HepG2 (cell line): Measurements from ENCODE around the gene MSANTD2. TPM values are rescaled to one million over a fixed set of nuclear protein-coding genes. Genes with fewer than 3 reads are reported as not detected.

Experiments used
- ATAC-seq: fragments of 200-7000 bp; cut with Tn5 transposase; 3 replicates; pipeline ENCODE4 v1.9.1; 2020; ENCODE audit warnings: mild to moderate bottlenecking, moderate library complexity
- BruUV-seq: library from RNA; stranded (reverse); fragments of 400-500 nt; replicated peaks from 2 replicates; lab custom pipeline; 2021; lab: Mats Ljungman, UMichigan
- CTCF ChIA-PET: fragments of 300-600 bp; formaldehyde crosslinking; extraction: SDS; loops from one replicate; lab custom pipeline; 2021; ENCODE audit warnings: low total read pairs, inconsistent platforms, low intra/inter-chr PET ratio; lab: Yijun Ruan, JAX
- POLR2A ChIA-PET: fragments of 350-600 bp; sonication (Branson Sonifier 250); formaldehyde crosslinking; loops from one replicate; lab custom pipeline; 2020; ENCODE audit warnings: antibody characterized with exemption, inconsistent platforms; lab: Yijun Ruan, JAX
- DNase-seq: peaks from one replicate; pipeline ENCODE4 v3.0.0-alpha.2; 2015; ENCODE audit warnings: low spot score
- FAIRE-seq: peaks from 3 replicates; lab custom pipeline; 2011; peaks lifted over from hg19 to GRCh38; lab: Jason Lieb, UNC
- H2AFZ ChIP-seq: one replicate; pipeline ENCODE4 v1.6.1; 2011; ENCODE audit warnings: low read length, inconsistent platforms
- H3K27ac ChIP-seq: fragments of 300-600 bp; 3 replicates; pipeline ENCODE4 v1.8.0; 2011; ENCODE audit warnings: mixed run types, mild to moderate bottlenecking, mixed read lengths, low read length, inconsistent platforms; ENCODE audit not compliant: insufficient read depth; ENCODE audit errors: extremely low read length
- H3K27me3 ChIP-seq, 2 experiments: fragments of 200-600 bp in 1 of 2; 2 replicates in 1 of 2; 3 replicates in 1 of 2; pipeline versions ENCODE4 v1.6.0 to v1.8.0; 2011; ENCODE audit warnings: low read length in 2 of 2, mild to moderate bottlenecking in 2 of 2, moderate library complexity in 2 of 2, inconsistent platforms in 1 of 2; ENCODE audit not compliant: insufficient read depth in 2 of 2, control insufficient read depth in 1 of 2
- H3K36me3 ChIP-seq, 2 experiments: fragments of 200-600 bp in 1 of 2; replicated peaks in 1 of 2; 2 replicates in 1 of 2; 3 replicates in 1 of 2; pipeline versions ENCODE4 v1.5.1 to v1.8.0; 2011; ENCODE audit warnings: low read length in 2 of 2, inconsistent platforms in 1 of 2; ENCODE audit not compliant: insufficient read depth in 2 of 2, control insufficient read depth in 1 of 2
- H3K4me1 ChIP-seq: 2 replicates; pipeline ENCODE4 v1.5.1; 2012; ENCODE audit warnings: low read length, inconsistent platforms; ENCODE audit not compliant: insufficient read depth
- H3K4me2 ChIP-seq: 2 replicates; pipeline ENCODE4 v1.6.0; 2011; ENCODE audit warnings: low read depth, low read length, inconsistent platforms
- H3K4me3 ChIP-seq, 3 experiments: fragments of 200-600 bp in 1 of 3; sonication (generic), shearing (Covaris generic) in 1 of 3; replicated peaks in 1 of 3; 2 replicates each; pipeline ENCODE4 v1.5.1; 2011 to 2016; ENCODE audit warnings: low read length in 3 of 3, inconsistent platforms in 2 of 3, low read depth in 2 of 3, mild to moderate bottlenecking in 2 of 3, control low read depth in 1 of 3, mixed read lengths in 1 of 3; ENCODE audit not compliant: insufficient read depth in 1 of 3
- H3K79me2 ChIP-seq: one replicate; pipeline ENCODE4 v1.6.1; 2011; ENCODE audit warnings: low read length, inconsistent platforms; ENCODE audit not compliant: insufficient read depth
- H3K9ac ChIP-seq: 2 replicates; pipeline ENCODE4 v1.6.0; 2011; ENCODE audit warnings: mild to moderate bottlenecking, low read depth, low read length, inconsistent platforms; ENCODE audit not compliant: insufficient read depth
- H3K9me3 ChIP-seq: 2 replicates; pipeline ENCODE4 v1.5.1; 2012; ENCODE audit warnings: mild to moderate bottlenecking, low read length
- H4K20me1 ChIP-seq: 2 replicates; pipeline ENCODE4 v1.6.0; 2011; ENCODE audit warnings: inconsistent platforms, mild to moderate bottlenecking, low read length, moderate library complexity; ENCODE audit not compliant: insufficient read depth
- BCL6 ChIP-seq: IDR thresholded peaks from 2 replicates; pipeline ENCODE4 v1.6.1; 2016; ENCODE audit warnings: missing genetic modification reagents, missing compliant biosample characterization
- ESRRA ChIP-seq: sonication (generic); formaldehyde crosslinking; IDR thresholded peaks from 2 replicates; pipeline ENCODE4 v1.5.1; 2020; ENCODE audit warnings: mild to moderate bottlenecking, low read depth, missing genetic modification reagents
- FOXK1 ChIP-seq: sonication (generic); formaldehyde crosslinking; IDR thresholded peaks from 2 replicates; pipeline ENCODE4 v1.4.0; 2020; ENCODE audit warnings: low read depth, missing genetic modification reagents, borderline replicate concordance
- FOXO1 ChIP-seq: sonication (generic); formaldehyde crosslinking; IDR thresholded peaks from 2 replicates; pipeline ENCODE4 v1.4.0; 2020; ENCODE audit warnings: missing genetic modification reagents
- FOXP1 ChIP-seq, 2 experiments: fragments of 450-650 bp in 1 of 2; IDR thresholded peaks; 2 replicates each; pipeline ENCODE4 v1.6.1; 2017 to 2018; ENCODE audit warnings: antibody characterized with exemption in 1 of 2
- HDAC2 ChIP-seq: sonication (generic); formaldehyde crosslinking; IDR thresholded peaks from 2 replicates; pipeline ENCODE4 v1.4.0; 2020; ENCODE audit warnings: missing genetic modification reagents
- HMGA1 ChIP-seq: sonication (generic); formaldehyde crosslinking; conservative IDR thresholded peaks from 2 replicates; pipeline ENCODE4 v1.4.0; 2020; ENCODE audit warnings: missing genetic modification reagents
- MYNN ChIP-seq: sonication (generic); formaldehyde crosslinking; IDR thresholded peaks from 2 replicates; pipeline ENCODE4 v1.4.0; 2020; ENCODE audit warnings: mild to moderate bottlenecking, low read depth, missing genetic modification reagents
- NCOA5 ChIP-seq: sonication (generic); formaldehyde crosslinking; IDR thresholded peaks from 2 replicates; pipeline ENCODE4 v1.4.0; 2020; ENCODE audit warnings: missing genetic modification reagents
- ZBTB20 ChIP-seq: sonication (generic); formaldehyde crosslinking; IDR thresholded peaks from 2 replicates; pipeline ENCODE4 v1.8.1; 2023; ENCODE audit warnings: missing genetic modification reagents, low read depth, mild to moderate bottlenecking, borderline replicate concordance
- ZNF17 ChIP-seq: sonication (generic); formaldehyde crosslinking; IDR thresholded peaks from 2 replicates; pipeline ENCODE4 v1.5.0; 2020; ENCODE audit warnings: mild to moderate bottlenecking, missing genetic modification reagents
- ZNF292 ChIP-seq: sonication (generic); formaldehyde crosslinking; IDR thresholded peaks from 2 replicates; pipeline ENCODE4 v1.8.1; 2022; ENCODE audit warnings: mild to moderate bottlenecking, low read depth, missing genetic modification reagents, borderline replicate concordance
- ZNF468 ChIP-seq: sonication (generic); formaldehyde crosslinking; IDR thresholded peaks from 2 replicates; pipeline ENCODE4 v1.8.0; 2022; ENCODE audit warnings: mild to moderate bottlenecking, moderate library complexity, missing genetic modification reagents
- ZNF841 ChIP-seq: sonication (generic); formaldehyde crosslinking; IDR thresholded peaks from 2 replicates; pipeline ENCODE4 v1.8.1; 2023; ENCODE audit warnings: missing genetic modification reagents, borderline replicate concordance
- ZSCAN22 ChIP-seq: sonication (generic); formaldehyde crosslinking; IDR thresholded peaks from 2 replicates; pipeline ENCODE4 v1.4.0; 2020; ENCODE audit warnings: mild to moderate bottlenecking, missing genetic modification reagents
- WGBS: methylation state at CpG from one replicate; pipeline ENCODE4 v1.1.6; 2017; ENCODE audit warnings: low lambda C conversion rate; 5-methylcytosine and 5-hydroxymethylcytosine counted together
- in situ Hi-C: cut with HindIII; loops from 2 replicates; pipeline ENCODE4 v1.10.0; 2017; ENCODE audit warnings: low pct_unique_long_range_greater_than_20kb; ENCODE audit not compliant: extremely low pct_ligation_motif_present
- intact Hi-C: fragments of 100-400 bp; cut with micrococcal nuclease; formaldehyde crosslinking; loops from one replicate; pipeline ENCODE4 v1.10.0; 2022; ENCODE audit not compliant: unreplicated experiment
- polyA plus RNA-seq, 8 experiments: library from polyadenylated mRNA; depleted of rRNA in 3 of 8; stranded (reverse) in 7 of 8; unstranded in 1 of 8; fragments of >200 nt; fragmentation: Illumina TruSeq in 4 of 8; extraction: Trizol in 4 of 8; gene quantifications; 2 replicates each; pipeline versions ENCODE4 v1.2.1 to v1.2.3, GENCODE V29; 2011 to 2016; ENCODE audit warnings: low read depth in 4 of 8, missing spikeins in 1 of 8, mixed read lengths in 1 of 8; ENCODE audit not compliant: insufficient read depth in 1 of 8
- total RNA-seq, 5 experiments: library from RNA; depleted of rRNA; stranded (reverse); fragments of >200 nt; fragmentation: Illumina TruSeq; extraction: Trizol; gene quantifications; 2 replicates each; pipeline ENCODE4 v1.2.3, GENCODE V29; 2016; ENCODE audit warnings: low read depth in 1 of 5
- TF ChIP-seq, protein P1 (sequence below): sonication (generic); formaldehyde crosslinking; IDR thresholded peaks from 2 replicates; pipeline ENCODE4 v1.8.0; 2022; ENCODE audit warnings: mild to moderate bottlenecking, missing genetic modification reagents, moderate library complexity
- TF ChIP-seq, protein P2 (sequence below): sonication (generic); formaldehyde crosslinking; IDR thresholded peaks from 2 replicates; pipeline ENCODE4 v1.5.1; 2020; ENCODE audit warnings: missing genetic modification reagents, mild to moderate bottlenecking, borderline replicate concordance
- TF ChIP-seq, protein P3 (sequence below): sonication (generic); formaldehyde crosslinking; IDR thresholded peaks from 2 replicates; pipeline ENCODE4 v1.8.1; 2023; ENCODE audit warnings: mild to moderate bottlenecking, missing genetic modification reagents

The MSANTD2 gene
- total and polyA plus RNA-seq, 2 of the 13 experiments (the other 11 are each of a cell fraction or from before 2014, with no cell fraction given): 8.7 to 10.1 TPM

DNA sequence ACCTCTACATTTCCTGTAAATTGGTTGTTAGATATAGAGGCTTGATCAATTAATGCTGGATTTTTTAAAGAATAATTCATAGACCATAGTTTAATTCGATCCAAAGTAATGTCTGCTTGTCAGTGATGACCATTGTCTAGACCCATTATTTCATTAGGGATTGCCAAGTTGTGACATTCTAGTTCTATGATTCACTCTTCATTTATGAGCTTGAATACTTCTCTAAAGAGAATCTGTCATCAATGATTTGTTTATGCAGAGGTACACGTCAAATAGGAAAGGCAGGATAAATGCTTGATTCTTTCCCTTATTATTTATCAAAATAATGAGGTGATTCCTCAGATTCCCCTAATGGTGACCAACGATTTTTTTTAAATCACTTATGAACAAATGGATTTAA, 41.0 kb upstream of the MSANTD2 start:
- in situ Hi-C loops: no loop called here
- no peak overlapping the region for H3K4me3 ChIP-seq
- no peak overlapping the region for H3K9ac ChIP-seq
- H3K27ac ChIP-seq: no peak overlapping the region
- 0% methylated on average over 3 of the region's 3 CpGs for WGBS
- intact Hi-C loops: no loop called here
- no peaks in the 10 kb centered on the region for H4K20me1 ChIP-seq
- H3K79me2 ChIP-seq: no peaks in the 10 kb centered on the region
- H2AFZ ChIP-seq: no peak overlapping the region
- CTCF ChIA-PET: no interaction called here
- H3K4me2 ChIP-seq: no peak overlapping the region
- no peak for DNase-seq
- no peaks in the 10 kb centered on the region for H3K9me3 ChIP-seq
- FAIRE-seq: no peak
- H3K36me3 ChIP-seq: no peaks in the 10 kb centered on the region
- peaks cover 34% of the 10 kb centered on the region for H3K4me1 ChIP-seq
- H3K27me3 ChIP-seq: peaks cover 19 to 84% of the 10 kb centered on the region in 2 experiments
- TF ChIP-seq BCL6 (CRISPR knock-in tag): no peak
- no peak for TF ChIP-seq ESRRA (CRISPR knock-in tag)
- TF ChIP-seq NCOA5 (CRISPR knock-in tag): no peak
- TF ChIP-seq HDAC2 (CRISPR knock-in tag): no peak
- TF ChIP-seq HMGA1 (CRISPR knock-in tag): no peak
- TF ChIP-seq, protein P1, sequence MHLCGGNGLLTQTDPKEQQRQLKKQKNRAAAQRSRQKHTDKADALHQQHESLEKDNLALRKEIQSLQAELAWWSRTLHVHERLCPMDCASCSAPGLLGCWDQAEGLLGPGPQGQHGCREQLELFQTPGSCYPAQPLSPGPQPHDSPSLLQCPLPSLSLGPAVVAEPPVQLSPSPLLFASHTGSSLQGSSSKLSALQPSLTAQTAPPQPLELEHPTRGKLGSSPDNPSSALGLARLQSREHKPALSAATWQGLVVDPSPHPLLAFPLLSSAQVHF (CRISPR knock-in tag): no peak
- TF ChIP-seq ZNF468 (CRISPR knock-in tag): no peak
- no TSS peak for BruUV-seq
- ATAC-seq: no peak
- POLR2A ChIA-PET: no interaction called here

DNA sequence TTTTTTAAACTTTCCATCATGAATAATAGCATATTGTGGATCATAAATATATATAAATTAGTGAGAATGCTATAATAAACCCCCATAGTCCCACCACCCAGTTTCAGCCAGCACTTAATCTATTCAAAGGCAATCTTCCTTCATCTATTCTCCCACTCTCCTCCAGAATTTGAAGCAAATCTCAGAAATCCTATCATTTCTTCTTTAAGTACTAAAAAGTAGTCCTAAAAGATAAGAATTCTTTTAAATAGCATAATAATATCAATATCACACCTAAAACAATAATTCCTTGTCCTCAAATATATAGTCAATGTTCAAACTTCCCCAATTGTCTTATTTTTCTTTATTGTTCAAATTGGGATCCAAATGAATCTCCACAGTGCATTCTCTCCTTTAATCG, 40.5 kb upstream of the MSANTD2 start:
- WGBS: 34% methylated on average over 1 of the region's 1 CpG
- peaks cover 38% of the 10 kb centered on the region for H3K4me1 ChIP-seq
- peaks cover 19 to 78% of the 10 kb centered on the region in 2 experiments for H3K27me3 ChIP-seq
- BruUV-seq: no TSS peak
- no peaks in the 10 kb centered on the region for H4K20me1 ChIP-seq
- no peak overlapping the region for H3K4me3 ChIP-seq
- in situ Hi-C loops: no loop called here
- no peak overlapping the region for H3K27ac ChIP-seq
- no peaks in the 10 kb centered on the region for H3K79me2 ChIP-seq
- H3K36me3 ChIP-seq: no peaks in the 10 kb centered on the region
- FAIRE-seq (no peak), DNase-seq (no peak), ATAC-seq (no peak)
- POLR2A ChIA-PET: no interaction called here
- H3K4me2 ChIP-seq: no peak overlapping the region
- no peak overlapping the region for H3K9ac ChIP-seq
- H3K9me3 ChIP-seq: no peaks in the 10 kb centered on the region
- intact Hi-C loops: no loop called here
- CTCF ChIA-PET: no interaction called here
- H2AFZ ChIP-seq: no peak overlapping the region
- TF ChIP-seq MYNN (no peak), ZNF841 (CRISPR knock-in tag) (no peak), FOXK1 (CRISPR knock-in tag) (no peak), FOXO1 (no peak), ZNF17 (no peak), ZSCAN22 (CRISPR knock-in tag) (no peak), FOXP1 (IDR thresholded peaks at IDR 0.05) (no peak), FOXP1 (CRISPR knock-in tag; IDR thresholded peaks at IDR 0.05) (no peak), ZNF292 (CRISPR knock-in tag) (no peak), ZBTB20 (CRISPR knock-in tag) (no peak)
- TF ChIP-seq, protein P2, sequence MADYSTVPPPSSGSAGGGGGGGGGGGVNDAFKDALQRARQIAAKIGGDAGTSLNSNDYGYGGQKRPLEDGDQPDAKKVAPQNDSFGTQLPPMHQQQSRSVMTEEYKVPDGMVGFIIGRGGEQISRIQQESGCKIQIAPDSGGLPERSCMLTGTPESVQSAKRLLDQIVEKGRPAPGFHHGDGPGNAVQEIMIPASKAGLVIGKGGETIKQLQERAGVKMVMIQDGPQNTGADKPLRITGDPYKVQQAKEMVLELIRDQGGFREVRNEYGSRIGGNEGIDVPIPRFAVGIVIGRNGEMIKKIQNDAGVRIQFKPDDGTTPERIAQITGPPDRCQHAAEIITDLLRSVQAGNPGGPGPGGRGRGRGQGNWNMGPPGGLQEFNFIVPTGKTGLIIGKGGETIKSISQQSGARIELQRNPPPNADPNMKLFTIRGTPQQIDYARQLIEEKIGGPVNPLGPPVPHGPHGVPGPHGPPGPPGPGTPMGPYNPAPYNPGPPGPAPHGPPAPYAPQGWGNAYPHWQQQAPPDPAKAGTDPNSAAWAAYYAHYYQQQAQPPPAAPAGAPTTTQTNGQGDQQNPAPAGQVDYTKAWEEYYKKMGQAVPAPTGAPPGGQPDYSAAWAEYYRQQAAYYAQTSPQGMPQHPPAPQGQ: no peak
- TF ChIP-seq, protein P3, sequence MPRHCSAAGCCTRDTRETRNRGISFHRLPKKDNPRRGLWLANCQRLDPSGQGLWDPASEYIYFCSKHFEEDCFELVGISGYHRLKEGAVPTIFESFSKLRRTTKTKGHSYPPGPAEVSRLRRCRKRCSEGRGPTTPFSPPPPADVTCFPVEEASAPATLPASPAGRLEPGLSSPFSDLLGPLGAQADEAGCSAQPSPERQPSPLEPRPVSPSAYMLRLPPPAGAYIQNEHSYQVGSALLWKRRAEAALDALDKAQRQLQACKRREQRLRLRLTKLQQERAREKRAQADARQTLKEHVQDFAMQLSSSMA (CRISPR knock-in tag): no peak
